PFSK-1 (cell line): Measurements from ENCODE around the gene FAM20C.

Experiments
- POLR2AphosphoS5 ChIP-seq: IDR thresholded peaks from 2 replicates; pipeline ENCODE4 v1.6.1; 2012; ENCODE audit warnings: low read depth, mild to moderate bottlenecking, control low read depth, low read length, moderate library complexity
- SIN3A ChIP-seq: IDR thresholded peaks from 2 replicates; pipeline ENCODE4 v1.6.1; 2012; ENCODE audit warnings: mild to moderate bottlenecking, low read length, moderate library complexity, borderline replicate concordance; ENCODE audit not compliant: insufficient read depth
- TF ChIP-seq, protein P1 (sequence below), 2 experiments: IDR thresholded peaks; 2 replicates each; pipeline versions ENCODE4 v1.6.1 to v1.8.0; 2011 to 2012; ENCODE audit warnings: low read depth in 2 of 2, low read length in 2 of 2, control low read depth in 1 of 2, inconsistent platforms in 1 of 2, mild to moderate bottlenecking in 1 of 2, moderate library complexity in 1 of 2; ENCODE audit not compliant: insufficient read depth in 1 of 2

DNA sequence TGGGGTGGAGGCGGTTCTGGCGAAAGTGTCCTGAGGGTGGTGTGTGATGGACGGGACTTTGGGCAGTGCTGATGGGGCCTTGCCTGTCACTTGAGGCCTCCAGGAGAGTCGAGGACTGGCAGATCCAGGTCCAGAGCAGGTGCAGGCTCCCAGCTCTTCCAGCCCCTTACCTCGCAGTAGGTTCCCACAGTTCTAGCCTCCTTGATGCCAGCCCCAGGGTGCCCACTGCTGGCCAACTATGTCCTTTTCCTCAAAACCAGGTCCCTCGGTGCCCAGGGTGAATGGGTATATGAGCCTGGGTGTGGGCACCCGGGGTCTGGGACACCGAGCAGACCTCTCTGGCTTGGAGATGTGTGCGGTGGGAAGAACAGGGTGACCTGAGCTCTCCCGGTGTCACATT lies 8.3 kb downstream of the FAM20C start:
- TF ChIP-seq SIN3A = no peak
- TF ChIP-seq POLR2AphosphoS5 = no peak
- TF ChIP-seq, protein P1, sequence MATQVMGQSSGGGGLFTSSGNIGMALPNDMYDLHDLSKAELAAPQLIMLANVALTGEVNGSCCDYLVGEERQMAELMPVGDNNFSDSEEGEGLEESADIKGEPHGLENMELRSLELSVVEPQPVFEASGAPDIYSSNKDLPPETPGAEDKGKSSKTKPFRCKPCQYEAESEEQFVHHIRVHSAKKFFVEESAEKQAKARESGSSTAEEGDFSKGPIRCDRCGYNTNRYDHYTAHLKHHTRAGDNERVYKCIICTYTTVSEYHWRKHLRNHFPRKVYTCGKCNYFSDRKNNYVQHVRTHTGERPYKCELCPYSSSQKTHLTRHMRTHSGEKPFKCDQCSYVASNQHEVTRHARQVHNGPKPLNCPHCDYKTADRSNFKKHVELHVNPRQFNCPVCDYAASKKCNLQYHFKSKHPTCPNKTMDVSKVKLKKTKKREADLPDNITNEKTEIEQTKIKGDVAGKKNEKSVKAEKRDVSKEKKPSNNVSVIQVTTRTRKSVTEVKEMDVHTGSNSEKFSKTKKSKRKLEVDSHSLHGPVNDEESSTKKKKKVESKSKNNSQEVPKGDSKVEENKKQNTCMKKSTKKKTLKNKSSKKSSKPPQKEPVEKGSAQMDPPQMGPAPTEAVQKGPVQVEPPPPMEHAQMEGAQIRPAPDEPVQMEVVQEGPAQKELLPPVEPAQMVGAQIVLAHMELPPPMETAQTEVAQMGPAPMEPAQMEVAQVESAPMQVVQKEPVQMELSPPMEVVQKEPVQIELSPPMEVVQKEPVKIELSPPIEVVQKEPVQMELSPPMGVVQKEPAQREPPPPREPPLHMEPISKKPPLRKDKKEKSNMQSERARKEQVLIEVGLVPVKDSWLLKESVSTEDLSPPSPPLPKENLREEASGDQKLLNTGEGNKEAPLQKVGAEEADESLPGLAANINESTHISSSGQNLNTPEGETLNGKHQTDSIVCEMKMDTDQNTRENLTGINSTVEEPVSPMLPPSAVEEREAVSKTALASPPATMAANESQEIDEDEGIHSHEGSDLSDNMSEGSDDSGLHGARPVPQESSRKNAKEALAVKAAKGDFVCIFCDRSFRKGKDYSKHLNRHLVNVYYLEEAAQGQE (IDR thresholded peaks at IDR 0.05; ENCODE audit: insufficient read depth in 1 of 2, low read depth in 2 of 2, low read length in 2 of 2) = no peak
